H1 (cell line): ENCODE measurements around the gene PRR3. TPM values are rescaled to one million over a fixed set of nuclear protein-coding genes. Genes with fewer than 3 reads are reported as not detected.

ENCODE experiments used
- CREB1 ChIP-seq: IDR thresholded peaks from 2 replicates; pipeline ENCODE4 v1.6.1; 2012; ENCODE audit warnings: inconsistent platforms
- GABPA ChIP-seq: IDR thresholded peaks from 2 replicates; pipeline ENCODE4 v1.6.1; 2011; ENCODE audit warnings: mild to moderate bottlenecking, low read length, moderate library complexity, borderline replicate concordance; ENCODE audit not compliant: insufficient read depth
- MAFK ChIP-seq: IDR thresholded peaks from 2 replicates; pipeline ENCODE4 v1.6.1; 2012; ENCODE audit warnings: low read depth, mild to moderate bottlenecking, improper control_type of control experiment, low read length
- POLR2A ChIP-seq, 2 experiments: IDR thresholded peaks; 1 replicate in 1 of 2; 2 replicates in 1 of 2; pipeline ENCODE4 v1.6.1; 2011; ENCODE audit warnings: low read depth in 2 of 2, low read length in 2 of 2, mild to moderate bottlenecking in 2 of 2; ENCODE audit errors: control extremely low read depth in 1 of 2
- SIX5 ChIP-seq: IDR thresholded peaks from 2 replicates; pipeline ENCODE4 v1.6.1; 2011; ENCODE audit warnings: mild to moderate bottlenecking, low read depth, low read length
- TCF12 ChIP-seq: IDR thresholded peaks from 2 replicates; pipeline ENCODE4 v1.6.1; 2011; ENCODE audit warnings: low read depth, mild to moderate bottlenecking, low read length
- polyA plus RNA-seq, 7 experiments: library from polyadenylated mRNA; depleted of rRNA in 3 of 7; stranded (reverse) in 5 of 7; unstranded in 2 of 7; fragments of >200 nt in 5 of 7; fragments of 200-250 nt in 2 of 7; gene quantifications; 1 replicate in 5 of 7; 2 replicates in 1 of 7; 4 replicates in 1 of 7; pipeline versions ENCODE4 v1.2.1 to v1.2.3, GENCODE V29; 2011 to 2013; ENCODE audit warnings: missing spikeins in 2 of 7, mixed read lengths in 2 of 7
- total RNA-seq: library from RNA; stranded (reverse); fragmentation: NEBNext Ultra II Directional; extraction: Animal tissue kit (Norgen Biotek cat#: 25700); gene quantifications from 2 replicates; pipeline ENCODE4 v1.2.1, GENCODE V29; 2021

The PRR3 gene
- total and polyA plus RNA-seq, 2 of the 8 experiments (the other 6 are each of a cell fraction or from before 2014, with no cell fraction given), result 10.5 to 24.2 TPM

DNA sequence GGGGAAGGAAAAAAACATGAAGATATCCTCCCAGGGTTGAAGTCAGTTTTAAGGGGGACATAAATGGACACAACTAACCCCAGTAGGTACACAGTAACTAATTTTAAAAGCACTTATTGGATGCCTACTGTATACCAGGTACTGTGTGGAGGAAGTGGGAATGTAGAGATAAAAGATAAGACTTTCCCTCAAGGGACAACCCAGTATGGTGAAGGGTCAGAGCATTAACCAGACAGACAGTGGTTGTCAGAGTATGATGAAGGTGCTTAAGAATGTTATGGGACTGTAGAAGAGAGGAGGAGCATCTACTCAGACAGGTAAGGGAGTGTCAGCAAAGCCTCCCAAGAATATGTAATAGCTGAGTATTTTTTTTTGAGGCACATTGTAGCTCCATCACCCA lies 15.1 kb downstream of the PRR3 start (continued):
- TF ChIP-seq POLR2A (IDR thresholded peaks at IDR 0.05; ENCODE audit: control extremely low read depth in 1 of 2, low read depth in 2 of 2, low read length in 2 of 2) (no peak), SIX5 (no peak), MAFK (no peak), GABPA (no peak), CREB1 (no peak), TCF12 (no peak)
